A549 (cell line): ENCODE data around the gene OR4D1.

ENCODE experiments used
- CHD2 ChIP-seq: fragments of 150-350 bp; IDR thresholded peaks from 2 replicates; pipeline ENCODE4 v1.6.1; 2014; ENCODE audit warnings: low read length; ENCODE audit not compliant: partially characterized antibody
- CHD4 ChIP-seq: fragments of 200-600 bp; sonication (generic); IDR thresholded peaks from 2 replicates; pipeline ENCODE4 v1.6.1; 2016; ENCODE audit warnings: antibody characterized with exemption, mild to moderate bottlenecking, borderline replicate concordance
- CTCF ChIP-seq: fragments of >200 bp; sonication (Bioruptor Twin); formaldehyde crosslinking; IDR thresholded peaks from 3 replicates; pipeline ENCODE4 v1.5.1; 2016
- HMGXB4 ChIP-seq: fragments of 250-450 bp; sonication (Bioruptor Pico); IDR thresholded peaks from 2 replicates; pipeline ENCODE4 v1.5.0; 2021; ENCODE audit warnings: mild to moderate bottlenecking, moderate library complexity, borderline replicate concordance
- NPAS2 ChIP-seq: fragments of 250-450 bp; sonication (Bioruptor Pico); IDR thresholded peaks from 2 replicates; pipeline ENCODE4 v1.8.0; 2022; ENCODE audit warnings: mild to moderate bottlenecking, moderate library complexity, borderline replicate concordance
- PHF8 ChIP-seq: fragments of 200-600 bp; sonication (generic); IDR thresholded peaks from 2 replicates; pipeline ENCODE4 v1.6.1; 2016; ENCODE audit warnings: low read depth, mild to moderate bottlenecking, antibody characterized with exemption, moderate library complexity, borderline replicate concordance
- POLR2A ChIP-seq: IDR thresholded peaks from 2 replicates; pipeline ENCODE4 v1.6.1; 2012; ENCODE audit warnings: mild to moderate bottlenecking, low read length
- RAD21 ChIP-seq, 2 experiments: fragments of >200 bp in 1 of 2; sonication (Bioruptor Twin) in 1 of 2; formaldehyde crosslinking in 1 of 2; IDR thresholded peaks in 1 of 2; conservative IDR thresholded peaks in 1 of 2; 2 replicates in 1 of 2; 3 replicates in 1 of 2; pipeline ENCODE4 v1.6.1; 2012 to 2018; ENCODE audit warnings: inconsistent platforms in 1 of 2
- REST ChIP-seq: fragments of 200-600 bp; sonication (generic); IDR thresholded peaks from 2 replicates; pipeline ENCODE4 v1.6.1; 2016; ENCODE audit warnings: antibody characterized with exemption, mild to moderate bottlenecking, moderate library complexity
- TFCP2L1 ChIP-seq: fragments of 250-450 bp; sonication (Bioruptor Pico); IDR thresholded peaks from 2 replicates; pipeline ENCODE4 v1.5.0; 2021; ENCODE audit warnings: mild to moderate bottlenecking

GRCh38 chr17:58136669-58137279, 11.4 kb upstream of the OR4D1 start:
- TF ChIP-seq CHD2 (no peak), CTCF (peak; percentile 61), RAD21 (conservative IDR thresholded peaks at IDR 0.05 in 1 of 2, IDR thresholded peaks at IDR 0.05 in 1 of 2) (peak; percentile 55 to 69), PHF8 (no peak), NPAS2 (CRISPR knock-in tag) (no peak), HMGXB4 (CRISPR knock-in tag) (no peak), CHD4 (no peak), POLR2A (no peak), REST (no peak), TFCP2L1 (CRISPR knock-in tag) (no peak)
